ENCODE results near the gene BANK1. TPM values are rescaled to one million over a fixed set of nuclear protein-coding genes. Genes with fewer than 3 reads are reported as not detected.

The BANK1 gene
- total RNA-seq, 2 experiments from 2014 or later = not detected

DNA sequence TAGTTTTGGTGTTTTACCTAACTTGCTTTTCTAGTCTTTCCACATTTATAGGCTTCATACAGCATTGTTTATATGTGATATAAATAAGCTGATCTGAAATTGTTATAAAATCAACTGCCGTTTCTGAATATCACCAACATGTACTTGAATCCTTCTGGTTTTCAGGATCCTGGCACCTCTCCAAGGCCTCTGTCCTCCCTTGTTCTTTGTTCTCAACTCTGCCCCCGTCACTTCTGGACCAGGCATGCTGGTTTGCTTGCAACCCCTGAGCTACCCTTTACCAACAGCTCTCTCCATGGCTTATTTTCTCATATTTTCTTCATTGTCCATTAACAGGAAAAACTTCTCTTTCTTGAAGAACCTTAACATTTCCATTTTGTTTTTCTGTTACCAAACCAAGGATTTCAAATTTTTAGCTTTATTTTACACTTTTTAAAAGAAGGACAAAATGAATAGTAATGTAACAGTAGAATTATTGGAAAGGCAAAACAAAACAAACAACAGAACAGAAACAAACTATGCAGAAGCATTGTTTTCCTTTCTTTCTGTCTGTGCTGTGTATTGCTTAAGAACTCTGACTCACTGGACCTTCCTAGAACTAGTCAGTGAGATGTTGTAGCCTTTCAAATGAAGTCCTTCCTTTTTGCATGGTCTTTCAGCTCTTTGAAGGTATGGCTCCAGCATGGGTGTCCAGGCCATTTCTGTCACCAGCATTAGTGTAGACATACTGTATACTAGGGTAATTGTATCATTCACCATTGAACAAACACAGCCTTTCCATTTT is 44.8 kb downstream of the BANK1 start:
- H3K9me2 ChIP-seq (ENCODE audit: insufficient read depth, low read length) = no peaks in the 10 kb centered on the region
- H3K36me3 ChIP-seq (ENCODE audit: insufficient read depth, low read length) = no peaks in the 10 kb centered on the region
- H3K4me1 ChIP-seq (ENCODE audit: insufficient read depth, low read length, poor library complexity, severe bottlenecking) = no peaks in the 10 kb centered on the region
- no peak overlapping the region for H3K4me3 ChIP-seq (ENCODE audit: low read depth, low read length, poor library complexity, severe bottlenecking)
- H3K27ac ChIP-seq (ENCODE audit: low read depth, low read length, poor library complexity, severe bottlenecking) = no peak overlapping the region
- no peaks in the 10 kb centered on the region for H4K20me1 ChIP-seq (ENCODE audit: insufficient read depth, low read length)
- no peak for DNase-seq (ENCODE audit: low spot score)
- ChIA-PET CTCF (ENCODE audit: unreplicated experiment) (no interaction called here), POLR2A (interaction anchor here (0.8 to 1.7 kb wide), 3 partner anchors 9 to 16 kb away, joined by 3 to 4 read pairs (median 4); no protein-coding TSS in a partner anchor)
- intact Hi-C loops (cut with micrococcal nuclease; ENCODE audit: unreplicated experiment) = no loop called here
- H3K4me2 ChIP-seq (ENCODE audit: low read length) = no peak overlapping the region
- H3K9me3 ChIP-seq (ENCODE audit: low read length) = no peaks in the 10 kb centered on the region
- BruUV-seq (replicated peaks) = no TSS peak
- TF ChIP-seq EZH2phosphoT487 (IDR thresholded peaks at IDR 0.05; ENCODE audit: borderline replicate concordance, low read depth, low read length) = no peak
- no peak for TF ChIP-seq CTCF (conservative IDR thresholded peaks at IDR 0.05; ENCODE audit: low read length)
- H3K79me2 ChIP-seq (ENCODE audit: insufficient read depth, low read depth, low read length) = no peaks in the 10 kb centered on the region
- H2AFZ ChIP-seq (ENCODE audit: low read length) = no peak overlapping the region

GRCh38 chr4:101843054-101843453 is 52.5 kb downstream of the BANK1 start:
- Histone ChIP-seq H3K9me3 (ENCODE audit: low read length) (no peaks in the 10 kb centered on the region), H3K79me2 (ENCODE audit: insufficient read depth, low read depth, low read length) (no peaks in the 10 kb centered on the region), H3K4me1 (ENCODE audit: insufficient read depth, low read length, poor library complexity, severe bottlenecking) (no peaks in the 10 kb centered on the region), H3K9me2 (ENCODE audit: insufficient read depth, low read length) (no peaks in the 10 kb centered on the region), H2AFZ (ENCODE audit: low read length) (no peak overlapping the region), H3K4me2 (ENCODE audit: low read length) (no peak overlapping the region), H4K20me1 (ENCODE audit: insufficient read depth, low read length) (no peaks in the 10 kb centered on the region), H3K36me3 (ENCODE audit: insufficient read depth, low read length) (no peaks in the 10 kb centered on the region), H3K27ac (ENCODE audit: low read depth, low read length, poor library complexity, severe bottlenecking) (no peak overlapping the region), H3K4me3 (ENCODE audit: low read depth, low read length, poor library complexity, severe bottlenecking) (no peak overlapping the region)
- CTCF ChIA-PET (ENCODE audit: unreplicated experiment) = no interaction called here
- POLR2A ChIA-PET = no interaction called here
- TF ChIP-seq CTCF (conservative IDR thresholded peaks at IDR 0.05; ENCODE audit: low read length) = no peak
- intact Hi-C loops (cut with micrococcal nuclease; ENCODE audit: unreplicated experiment) = no loop called here
- no TSS peak for BruUV-seq (replicated peaks)
- no peak for DNase-seq (ENCODE audit: low spot score)

- Histone ChIP-seq H4K20me1 (ENCODE audit: insufficient read depth, low read length) (no peaks in the 10 kb centered on the region), H3K4me1 (ENCODE audit: insufficient read depth, low read length, poor library complexity, severe bottlenecking) (no peaks in the 10 kb centered on the region), H3K79me2 (ENCODE audit: insufficient read depth, low read depth, low read length) (no peaks in the 10 kb centered on the region), H3K9me3 (ENCODE audit: low read length) (no peaks in the 10 kb centered on the region), H3K4me2 (ENCODE audit: low read length) (no peak overlapping the region), H3K27ac (ENCODE audit: low read depth, low read length, poor library complexity, severe bottlenecking) (no peak overlapping the region), H3K4me3 (ENCODE audit: low read depth, low read length, poor library complexity, severe bottlenecking) (no peak overlapping the region), H3K9me2 (ENCODE audit: insufficient read depth, low read length) (no peaks in the 10 kb centered on the region), H2AFZ (ENCODE audit: low read length) (no peak overlapping the region), H3K36me3 (ENCODE audit: insufficient read depth, low read length) (no peaks in the 10 kb centered on the region)
- BruUV-seq (replicated peaks) = no TSS peak
- intact Hi-C loops (cut with micrococcal nuclease; ENCODE audit: unreplicated experiment) = no loop called here
- DNase-seq (ENCODE audit: low spot score) = no peak
- POLR2A ChIA-PET = no interaction called here
- CTCF ChIA-PET (ENCODE audit: unreplicated experiment) = no interaction called here
- TF ChIP-seq CTCF (conservative IDR thresholded peaks at IDR 0.05; ENCODE audit: low read length) (no peak), EZH2phosphoT487 (IDR thresholded peaks at IDR 0.05; ENCODE audit: borderline replicate concordance, low read depth, low read length) (no peak)
Observed at GRCh38 chr4:101846550-101846949, 56.0 kb downstream of the BANK1 start.
